Stimulated activated CD4-positive, alpha-beta T cell treated with anti-CD3 and anti-CD28 coated beads, TNF-alpha, amount 100 ng/mL, for 24 hours (primary cell): ENCODE results near the gene INIP.

Source experiments
- DNase-seq, 3 experiments: peaks; one replicate each; pipeline ENCODE4 v3.0.0-alpha.2; 2020; ENCODE audit warnings: low read depth in 3 of 3

The INIP gene

GRCh38 chr9:112717661-112718331 lies at the start of gene INIP:
Gene INIP (minus strand): TSS chr9:112718117. CDS start chr9:112716485, 1,632 bp downstream.
- DNase-seq = peak; percentile 92 to 97 (median 94)

- DNase-seq = no peak
These were observed 47.4 kb upstream of the INIP start for GRCh38 chr9:112765281-112765680.

DNA sequence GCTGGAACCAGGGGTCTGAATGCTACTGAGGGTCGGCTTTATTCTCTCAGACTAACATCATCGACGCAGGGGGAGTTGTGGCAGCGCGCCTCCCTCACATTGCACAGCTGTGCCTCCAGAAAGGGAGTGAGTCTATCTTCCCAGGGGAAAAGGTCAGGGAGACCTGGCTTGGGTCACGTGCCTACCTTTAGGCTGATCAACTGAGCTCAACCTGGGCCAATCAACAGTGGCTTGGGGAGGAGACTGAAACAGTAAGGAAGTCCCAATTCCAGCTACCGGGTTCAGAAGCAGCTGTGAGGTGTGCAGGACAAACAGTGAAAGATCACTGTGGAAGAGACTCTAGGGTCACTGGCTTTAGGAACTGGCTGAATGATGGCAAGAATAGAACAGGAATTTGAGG lies 46.9 kb upstream of the INIP start:
- no peak for DNase-seq

GRCh38 chr9:112764344-112764743 lies 46.4 kb upstream of the INIP start:
- no peak for DNase-seq

DNA sequence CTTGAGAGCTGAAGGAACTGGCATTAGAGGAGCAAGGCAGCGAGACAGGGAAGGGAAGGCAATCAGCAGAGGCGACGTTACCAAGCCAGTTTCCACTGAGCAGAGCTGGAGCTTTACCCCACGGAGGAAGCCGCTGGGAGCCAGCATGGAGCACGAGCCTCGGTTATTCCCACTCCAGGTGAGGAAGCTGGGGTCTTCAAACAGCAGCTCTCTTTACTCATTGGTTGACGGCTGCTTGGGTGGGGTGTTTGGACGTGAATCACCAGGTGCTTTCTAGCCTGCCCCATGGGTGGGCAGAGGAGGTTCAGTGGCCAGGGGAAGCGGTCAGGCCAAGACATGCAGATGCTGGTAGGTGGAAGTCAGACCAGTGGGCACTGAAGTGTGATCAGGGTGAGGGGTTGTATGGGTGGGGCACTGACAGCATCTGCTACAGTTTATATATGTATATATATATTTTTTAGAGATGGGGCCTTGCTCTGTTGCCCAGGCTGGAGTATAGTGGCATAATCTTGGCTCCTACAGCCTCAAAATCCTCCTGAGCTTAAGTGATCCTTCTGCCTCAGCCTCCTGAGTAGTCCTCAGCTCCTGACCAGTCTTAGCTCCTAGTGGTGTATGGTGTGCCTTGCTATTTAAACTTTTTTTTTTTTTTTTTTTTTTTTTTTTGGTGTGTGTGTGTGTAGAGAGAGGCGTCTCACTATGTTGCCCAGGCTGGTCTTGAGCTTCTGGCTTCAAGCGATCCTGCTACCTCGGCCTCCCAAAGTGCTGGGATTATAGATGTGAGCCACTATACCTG lies 45.0 kb upstream of the INIP start:
- DNase-seq = no peak

DNA sequence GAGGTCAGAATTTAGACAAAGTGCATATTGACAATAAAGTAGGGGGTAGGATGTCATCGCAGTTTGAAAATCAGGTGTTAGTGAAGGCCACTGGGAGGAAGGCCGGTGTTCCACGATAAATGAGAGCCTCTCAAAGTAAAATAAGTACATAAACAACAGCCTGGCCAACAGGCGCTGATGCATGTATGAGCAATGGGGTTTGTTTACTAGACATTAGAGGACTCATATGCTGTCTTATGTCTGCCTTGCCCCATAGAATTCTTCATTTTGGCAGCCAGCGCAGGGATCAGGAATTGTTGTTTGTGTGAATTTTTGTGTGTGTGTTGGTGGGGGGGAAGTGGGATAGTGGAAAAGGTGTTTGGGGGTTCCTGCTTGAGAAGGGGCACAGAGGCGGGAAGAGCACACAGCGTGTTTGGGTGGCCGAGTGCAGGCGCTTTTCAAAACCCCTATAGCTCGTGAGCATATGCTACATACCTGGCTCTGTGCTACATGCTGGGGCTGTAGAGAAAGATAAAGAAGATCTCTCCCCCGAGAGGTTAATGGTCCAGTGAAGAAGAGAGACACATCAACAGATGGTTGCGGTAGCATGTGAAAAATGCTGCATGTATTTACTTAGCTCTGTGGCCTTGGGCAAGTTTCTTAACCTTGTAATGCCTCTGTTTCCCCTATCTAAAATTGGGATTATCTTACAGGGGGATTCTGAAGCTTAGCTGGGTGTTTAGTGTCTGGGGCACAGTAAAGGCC lies 44.2 kb upstream of the INIP start:
- no peak for DNase-seq

DNA sequence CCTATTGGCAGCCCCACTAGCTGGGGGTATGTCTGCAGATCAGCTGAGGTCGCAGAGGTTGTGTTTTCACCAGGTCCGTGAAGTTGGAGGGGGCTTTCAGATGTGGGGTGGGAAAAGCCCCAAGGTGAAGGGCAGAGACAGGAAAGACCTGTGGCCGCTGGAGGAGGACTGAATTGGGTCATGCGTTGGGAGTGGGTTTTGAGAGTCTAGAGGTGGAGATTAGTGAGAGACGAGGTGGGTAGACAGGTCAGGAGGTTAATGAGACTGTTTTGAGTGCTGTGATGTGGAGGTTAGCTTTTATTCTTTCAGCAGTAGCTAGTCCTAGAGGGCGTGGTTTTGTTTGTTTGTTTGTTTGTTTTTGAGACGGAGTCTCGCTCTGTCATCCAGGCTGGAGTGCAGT lies 42.9 kb upstream of the INIP start:
- DNase-seq = no peak

GRCh38 chr9:112757940-112758339 lies 40.0 kb upstream of the INIP start:
- no peak for DNase-seq

DNA sequence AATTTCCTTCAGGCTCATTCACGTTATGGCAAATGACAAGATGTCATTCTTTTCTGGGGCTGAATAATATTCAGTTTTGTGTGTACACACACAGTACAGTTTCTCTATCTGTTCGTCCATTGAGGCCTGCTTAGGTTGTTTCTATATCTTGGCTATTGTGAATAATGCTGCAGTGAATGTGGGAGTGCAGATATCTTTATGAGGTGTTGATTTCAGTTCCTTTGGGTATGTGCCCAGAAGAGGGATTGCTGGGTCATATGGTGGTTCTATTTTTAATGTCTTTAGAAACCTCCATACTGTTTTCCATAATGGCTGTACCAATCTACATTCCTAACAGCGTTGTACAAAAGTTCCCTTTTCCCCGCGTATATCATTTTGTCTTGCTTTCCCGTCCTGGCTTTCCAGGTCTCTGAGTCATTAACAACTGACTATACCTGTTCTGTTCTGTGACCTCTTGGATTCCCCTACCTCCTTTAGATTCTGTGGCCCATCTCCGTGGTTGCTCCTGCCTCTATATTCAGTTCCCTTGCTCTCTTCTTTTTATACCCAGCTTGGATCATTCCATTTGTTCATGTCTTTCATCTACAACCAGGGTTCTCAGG lies 39.5 kb upstream of the INIP start:
- no peak for DNase-seq

GRCh38 chr9:112755675-112756074 lies 37.8 kb upstream of the INIP start:
- DNase-seq = no peak

- DNase-seq = no peak
These were observed 37.1 kb upstream of the INIP start for GRCh38 chr9:112755016-112755427.

DNA sequence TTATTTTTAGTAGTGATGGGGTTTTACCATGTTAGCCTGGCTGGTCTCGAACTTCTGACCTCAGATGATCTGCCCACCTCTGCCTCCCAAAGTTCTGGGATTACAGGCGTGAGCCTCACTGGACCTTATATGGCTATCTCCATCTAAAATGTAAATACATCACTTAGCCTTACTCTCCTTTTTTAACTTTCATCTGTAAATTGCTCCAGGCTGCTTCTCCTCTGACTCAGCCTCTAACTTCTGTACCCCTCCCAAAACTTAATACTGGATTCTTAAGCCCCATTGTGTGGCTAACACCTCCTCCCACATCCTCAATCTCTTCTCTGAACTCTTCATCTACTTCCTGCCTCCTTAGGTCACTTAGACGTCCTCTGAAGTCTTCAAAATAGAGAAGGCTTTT lies 36.7 kb upstream of the INIP start:
- DNase-seq = no peak

- DNase-seq = no peak
These were observed 35.8 kb upstream of the INIP start for GRCh38 chr9:112753725-112754124.

DNA sequence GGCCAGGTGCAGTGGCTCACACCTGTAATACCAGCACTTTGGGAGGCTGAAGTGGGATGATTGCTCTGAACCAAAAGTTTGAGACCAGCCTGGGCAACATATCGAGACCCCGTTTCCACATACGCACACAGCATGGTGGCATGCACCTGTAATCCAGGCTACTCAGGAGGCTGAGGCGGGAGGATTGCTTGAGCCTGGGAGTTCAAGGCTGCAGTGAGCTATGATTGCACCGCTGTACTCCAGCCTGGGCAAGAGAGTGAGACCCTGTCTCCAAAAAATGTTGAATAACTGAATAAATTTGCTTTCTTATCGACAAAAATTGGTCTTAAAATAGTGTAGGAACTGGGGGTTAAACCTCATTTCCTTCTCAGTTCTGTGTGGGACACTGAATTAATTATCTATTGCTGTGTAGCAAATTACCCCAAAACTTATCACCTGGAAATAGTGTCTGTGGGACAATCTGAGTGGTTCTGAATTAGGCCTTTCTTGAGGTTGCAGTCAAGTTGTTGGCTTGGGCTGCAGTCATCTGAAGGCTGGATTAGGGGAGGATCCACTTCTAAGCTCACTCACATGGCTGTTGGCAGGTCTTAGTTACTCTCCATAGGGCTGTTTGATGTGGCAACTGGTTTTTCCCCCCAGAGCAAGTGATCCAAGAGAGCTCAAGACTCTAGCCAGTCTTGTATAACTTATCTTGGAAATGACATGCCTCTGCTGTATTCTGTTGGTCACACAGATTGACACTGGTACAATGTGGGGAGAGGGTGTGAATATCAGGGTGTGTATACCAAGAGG lies 34.6 kb upstream of the INIP start:
- no peak for DNase-seq

- DNase-seq = peak in 1 of 3 experiments; percentile 37
These were observed 33.3 kb upstream of the INIP start for GRCh38 chr9:112751056-112751795.

DNA sequence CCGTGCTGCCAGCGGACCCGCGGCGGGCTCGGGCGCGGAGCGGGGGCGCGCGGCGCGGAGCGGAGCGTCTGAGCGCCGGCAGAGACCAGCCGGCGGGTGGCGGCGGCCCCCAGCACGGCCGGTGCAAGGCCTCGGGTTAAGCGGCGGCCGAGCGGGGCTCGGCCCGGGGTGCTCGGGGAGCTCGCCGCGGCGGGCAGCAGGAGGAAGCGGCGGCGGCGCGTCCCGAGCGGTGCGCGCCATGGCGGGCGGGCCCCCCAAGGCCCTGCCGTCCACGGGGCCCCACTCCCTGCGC lies 32.8 kb upstream of the INIP start:
- no peak for DNase-seq

DNA sequence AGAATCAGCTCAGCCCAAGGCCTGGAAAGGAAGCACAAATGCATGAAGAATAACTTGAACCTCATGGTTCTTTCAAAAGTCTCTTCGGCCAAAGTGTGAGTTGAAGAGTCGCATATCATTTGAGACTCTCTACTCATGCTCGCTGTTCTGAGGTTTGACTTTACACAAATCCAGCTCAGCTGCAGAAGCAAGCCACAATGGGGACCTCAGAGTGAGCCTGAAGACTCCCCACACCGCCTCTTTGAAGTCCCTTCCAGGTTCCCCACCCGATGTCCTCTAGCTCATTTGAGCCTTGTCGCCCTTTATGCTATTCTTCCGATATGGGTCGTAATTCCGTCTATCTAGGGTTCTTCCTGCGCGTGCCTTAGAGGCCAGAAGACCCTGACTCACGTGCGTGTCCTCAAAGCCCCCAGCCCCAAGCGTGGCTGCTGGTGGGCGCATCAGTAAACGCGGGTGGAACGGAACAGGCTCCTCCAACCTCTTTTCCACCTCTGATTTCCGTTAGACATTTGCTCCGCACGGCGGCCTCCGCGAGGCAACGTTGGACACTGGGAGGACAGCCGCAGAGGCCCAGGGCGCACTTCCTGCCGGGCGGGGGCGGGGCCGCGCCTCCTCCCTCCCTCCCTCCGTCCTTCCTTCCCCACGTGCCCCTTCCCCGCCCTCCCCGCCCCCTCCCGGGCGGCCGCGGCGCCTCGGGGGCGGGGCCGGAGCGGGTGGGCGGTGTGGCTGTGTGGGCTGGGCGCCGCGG lies 32.3 kb upstream of the INIP start, which contains the start of gene SNX30:
SNX30 (plus strand) TSS at position 745 of the 748 bp plus-strand sequence. CDS start 242 bp downstream, outside the sequence.
- DNase-seq = peak; percentile 27 to 76 (median 48)

- DNase-seq = no peak
These were observed 29.2 kb upstream of the INIP start for GRCh38 chr9:112747094-112747493.

DNA sequence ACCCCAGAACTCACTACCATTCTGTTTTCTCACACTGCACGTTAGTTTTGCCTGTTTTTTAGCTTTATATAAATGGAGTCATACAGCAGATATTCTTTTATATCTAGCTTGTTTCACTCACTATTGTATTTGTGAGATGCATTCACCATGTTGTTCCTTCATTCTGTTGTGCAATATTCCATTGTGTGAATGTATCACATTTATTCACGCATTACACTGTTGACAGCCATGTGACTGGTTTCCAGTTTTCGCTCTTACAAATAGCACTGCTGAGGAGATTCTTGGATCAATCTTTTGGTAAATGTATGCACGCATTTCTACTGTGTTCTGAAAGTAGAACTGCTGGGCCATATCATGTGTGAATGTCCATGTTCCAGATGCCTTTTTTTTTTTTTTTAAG lies 26.3 kb upstream of the INIP start:
- DNase-seq = no peak

GRCh38 chr9:112743216-112743836 lies 25.4 kb upstream of the INIP start:
- DNase-seq = no peak
